Measurements from ENCODE around the gene HENMT1. TPM values are rescaled to one million over a fixed set of nuclear protein-coding genes. Genes with fewer than 3 reads are reported as not detected.

HENMT1 gene
- total and polyA plus RNA-seq, 3 experiments from 2014 or later, result 29.6 to 55.2 (median 31.3) TPM

- H3K27ac Mint-ChIP-seq, result peak overlapping the region; percentile 44 to 90 (median 81)
- Histone ChIP-seq H3K27me3 (ENCODE audit: insufficient read depth, low read length, poor library complexity, severe bottlenecking) (no peaks in the 10 kb centered on the region), H3K36me3 (ENCODE audit: insufficient read depth, low read length) (no peaks in the 10 kb centered on the region), H3K27ac (ENCODE audit: low read depth, low read length) (no peak overlapping the region), H3K9me3 (ENCODE audit: low read length) (no peaks in the 10 kb centered on the region), H3K4me3 (ENCODE audit: low read length) (no peak overlapping the region), H3K4me1 (ENCODE audit: insufficient read depth, low read length) (peaks cover 33% of the 10 kb centered on the region)
- H3K36me3 Mint-ChIP-seq, result peaks cover 0 to 28% (median 8%) of the 10 kb centered on the region in 3 donors
- CTCF ChIA-PET, result interaction anchor here (1.2 to 1.6 kb wide), 3 partner anchors 52 to 128 kb away, joined by 3 to 7 read pairs (median 6); partner anchors contain the start of gene PRPF38B
- H3K27me3 Mint-ChIP-seq, result no peaks in the 10 kb centered on the region
- POLR2A ChIA-PET, result interaction anchor here (1.1 kb wide), 1 partner anchor 52 kb away, joined by 5 read pairs; the partner anchor contains the start of gene PRPF38B
- no peaks in the 10 kb centered on the region for H3K9me3 Mint-ChIP-seq
- peaks cover 41 to 47% (median 45%) of the 10 kb centered on the region in 3 donors for H3K4me1 Mint-ChIP-seq
- DNase-seq, result peak in 4 of 5 donors; percentile 20 to 65 (median 32)
- H3K4me3 Mint-ChIP-seq, result peak overlapping the region; percentile 27 to 68 (median 44)
Measured at GRCh38 chr1:108639899-108640560, 20.9 kb downstream of the HENMT1 start.

DNA sequence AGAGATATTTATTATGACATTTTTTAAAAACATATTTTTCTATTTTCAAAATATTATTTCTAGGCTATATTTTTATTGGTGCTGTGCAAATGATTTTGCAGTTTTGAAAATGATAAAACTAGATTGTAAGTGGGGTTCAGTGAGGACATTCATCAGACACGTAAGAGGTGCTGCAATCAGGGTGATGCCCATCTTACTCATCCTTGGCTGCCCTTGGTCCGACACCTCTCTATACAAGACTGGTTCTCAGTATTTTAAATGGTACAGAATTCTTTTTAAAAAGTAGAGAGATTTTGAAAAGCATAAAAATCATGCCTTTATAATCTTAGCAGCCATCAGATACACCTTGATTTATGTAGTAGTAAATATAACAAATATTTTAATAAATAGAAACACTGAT is 24.0 kb downstream of the HENMT1 start:
- Histone ChIP-seq H3K27ac (ENCODE audit: low read depth, low read length) (no peak overlapping the region), H3K36me3 (ENCODE audit: insufficient read depth, low read length) (no peaks in the 10 kb centered on the region), H3K27me3 (ENCODE audit: insufficient read depth, low read length, poor library complexity, severe bottlenecking) (no peaks in the 10 kb centered on the region), H3K9me3 (ENCODE audit: low read length) (no peaks in the 10 kb centered on the region), H3K4me1 (ENCODE audit: insufficient read depth, low read length) (peaks cover 8% of the 10 kb centered on the region), H3K4me3 (ENCODE audit: low read length) (no peak overlapping the region)
- Mint-ChIP-seq H3K4me3 (no peak overlapping the region), H3K27ac (no peak overlapping the region), H3K9me3 (no peaks in the 10 kb centered on the region), H3K4me1 (peaks cover 16 to 18% (median 17%) of the 10 kb centered on the region in 3 donors), H3K27me3 (no peaks in the 10 kb centered on the region), H3K36me3 (peaks cover 0 to 52% (median 17%) of the 10 kb centered on the region in 3 donors)
- CTCF ChIA-PET, result no interaction called here
- DNase-seq, result no peak
- POLR2A ChIA-PET, result interaction anchor here (1.3 kb wide), 1 partner anchor 24 kb away, joined by 4 read pairs; the partner anchor contains the start of gene HENMT1

- Histone ChIP-seq H3K4me3 (ENCODE audit: low read length) (no peak overlapping the region), H3K27me3 (ENCODE audit: insufficient read depth, low read length, poor library complexity, severe bottlenecking) (no peaks in the 10 kb centered on the region), H3K27ac (ENCODE audit: low read depth, low read length) (no peak overlapping the region), H3K36me3 (ENCODE audit: insufficient read depth, low read length) (no peaks in the 10 kb centered on the region), H3K9me3 (ENCODE audit: low read length) (no peaks in the 10 kb centered on the region), H3K4me1 (ENCODE audit: insufficient read depth, low read length) (no peaks in the 10 kb centered on the region)
- DNase-seq, result no peak
- H3K4me3 Mint-ChIP-seq, result no peak overlapping the region
- no peaks in the 10 kb centered on the region for H3K9me3 Mint-ChIP-seq
- ChIA-PET CTCF (interaction anchor here (1.0 kb wide), 1 partner anchor 10 kb away, joined by 3 read pairs; no protein-coding TSS in a partner anchor), POLR2A (no interaction called here)
- peaks cover 3 to 4% (median 4%) of the 10 kb centered on the region in 3 donors for H3K4me1 Mint-ChIP-seq
- H3K27ac Mint-ChIP-seq, result peak overlapping the region in 1 of 8 donors; percentile 17
- no peaks in the 10 kb centered on the region for H3K27me3 Mint-ChIP-seq
- peaks cover 0 to 64% (median 19%) of the 10 kb centered on the region in 3 donors for H3K36me3 Mint-ChIP-seq
Measured at GRCh38 chr1:108634521-108634920, 26.4 kb downstream of the HENMT1 start.

- no peaks in the 10 kb centered on the region for H3K27me3 ChIP-seq (ENCODE audit: insufficient read depth, low read length, poor library complexity, severe bottlenecking)
- peaks cover 6% of the 10 kb centered on the region for H3K36me3 ChIP-seq (ENCODE audit: insufficient read depth, low read length)
- Mint-ChIP-seq H3K4me3 (no peak overlapping the region), H3K27me3 (no peaks in the 10 kb centered on the region), H3K9me3 (no peaks in the 10 kb centered on the region), H3K36me3 (peaks cover 3 to 62% (median 16%) of the 10 kb centered on the region in 3 donors), H3K4me1 (no peaks in the 10 kb centered on the region), H3K27ac (no peak overlapping the region)
- DNase-seq, result no peak
- H3K27ac ChIP-seq (ENCODE audit: low read depth, low read length), result no peak overlapping the region
- H3K9me3 ChIP-seq (ENCODE audit: low read length), result no peaks in the 10 kb centered on the region
- H3K4me1 ChIP-seq (ENCODE audit: insufficient read depth, low read length), result no peaks in the 10 kb centered on the region
- no peak overlapping the region for H3K4me3 ChIP-seq (ENCODE audit: low read length)
- ChIA-PET CTCF (interaction anchor here (1.4 to 2.0 kb wide), 3 partner anchors 15 to 68 kb away, joined by 4 to 5 read pairs (median 5); partner anchors contain the start of gene EEIG2), POLR2A (no interaction called here)
Measured at GRCh38 chr1:108628665-108629064, 32.2 kb downstream of the HENMT1 start.

DNA sequence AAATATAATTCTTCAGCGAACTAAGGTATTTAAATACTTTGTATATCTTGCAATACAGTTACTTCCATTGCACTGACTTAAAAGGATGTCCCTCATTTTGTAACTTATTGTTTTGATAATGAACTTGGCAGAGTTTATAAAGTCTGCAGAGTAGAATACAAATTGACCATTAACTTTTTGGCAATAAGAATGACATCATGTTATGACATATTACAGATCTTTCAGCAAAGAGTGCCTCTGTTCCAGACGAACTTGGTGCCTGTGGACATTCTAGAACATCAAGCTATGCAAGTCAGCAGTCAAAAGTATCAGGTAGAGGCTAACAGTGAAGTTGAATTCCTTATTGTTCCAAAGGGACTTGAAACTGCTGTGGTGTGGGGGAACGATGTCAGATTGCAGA is 32.9 kb downstream of the HENMT1 start:
- Histone ChIP-seq H3K9me3 (ENCODE audit: low read length) (no peaks in the 10 kb centered on the region), H3K4me1 (ENCODE audit: insufficient read depth, low read length) (no peaks in the 10 kb centered on the region), H3K27me3 (ENCODE audit: insufficient read depth, low read length, poor library complexity, severe bottlenecking) (no peaks in the 10 kb centered on the region), H3K36me3 (ENCODE audit: insufficient read depth, low read length) (peaks cover 6% of the 10 kb centered on the region), H3K4me3 (ENCODE audit: low read length) (no peak overlapping the region), H3K27ac (ENCODE audit: low read depth, low read length) (no peak overlapping the region)
- Mint-ChIP-seq H3K9me3 (no peaks in the 10 kb centered on the region), H3K27me3 (no peaks in the 10 kb centered on the region), H3K27ac (peak overlapping the region in 1 of 8 donors; percentile 13), H3K4me3 (no peak overlapping the region), H3K4me1 (no peaks in the 10 kb centered on the region), H3K36me3 (peaks cover 3 to 55% (median 13%) of the 10 kb centered on the region in 3 donors)
- POLR2A ChIA-PET, result no interaction called here
- CTCF ChIA-PET, result interaction anchor here (1.9 kb wide), 1 partner anchor 15 kb away, joined by 5 read pairs; no protein-coding TSS in a partner anchor
- DNase-seq, result no peak

DNA sequence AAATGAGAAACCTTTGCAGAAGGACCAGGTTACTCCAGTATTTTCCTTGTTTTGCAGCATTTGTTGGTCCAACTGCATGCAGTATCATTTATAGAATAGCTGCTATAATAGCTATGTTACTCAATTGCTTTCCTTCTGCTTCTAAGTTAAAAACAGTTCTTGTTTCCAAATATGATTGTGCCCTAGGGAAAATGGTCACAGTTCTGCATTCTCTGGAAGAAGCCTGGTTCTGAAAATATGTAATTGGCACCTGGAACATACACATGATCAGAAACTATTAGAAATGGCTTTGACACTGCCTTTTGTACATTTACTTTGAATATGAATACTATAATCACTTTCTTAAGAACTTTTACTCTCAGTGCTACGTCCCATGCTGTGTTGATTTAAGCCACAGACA is 33.6 kb downstream of the HENMT1 start:
- no peaks in the 10 kb centered on the region for H3K27me3 ChIP-seq (ENCODE audit: insufficient read depth, low read length, poor library complexity, severe bottlenecking)
- no peak overlapping the region for H3K4me3 ChIP-seq (ENCODE audit: low read length)
- H3K9me3 Mint-ChIP-seq, result no peaks in the 10 kb centered on the region
- H3K27me3 Mint-ChIP-seq, result no peaks in the 10 kb centered on the region
- no peak overlapping the region for H3K4me3 Mint-ChIP-seq
- H3K4me1 ChIP-seq (ENCODE audit: insufficient read depth, low read length), result no peaks in the 10 kb centered on the region
- peaks cover 6% of the 10 kb centered on the region for H3K36me3 ChIP-seq (ENCODE audit: insufficient read depth, low read length)
- POLR2A ChIA-PET, result no interaction called here
- H3K36me3 Mint-ChIP-seq, result peaks cover 3 to 52% (median 16%) of the 10 kb centered on the region in 3 donors
- H3K27ac ChIP-seq (ENCODE audit: low read depth, low read length), result no peak overlapping the region
- H3K4me1 Mint-ChIP-seq, result no peaks in the 10 kb centered on the region
- no peaks in the 10 kb centered on the region for H3K9me3 ChIP-seq (ENCODE audit: low read length)
- CTCF ChIA-PET, result interaction anchor here (1.9 kb wide), 1 partner anchor 16 kb away, joined by 5 read pairs; no protein-coding TSS in a partner anchor
- peak overlapping the region in 1 of 8 donors; percentile 9 for H3K27ac Mint-ChIP-seq
- DNase-seq, result no peak

DNA sequence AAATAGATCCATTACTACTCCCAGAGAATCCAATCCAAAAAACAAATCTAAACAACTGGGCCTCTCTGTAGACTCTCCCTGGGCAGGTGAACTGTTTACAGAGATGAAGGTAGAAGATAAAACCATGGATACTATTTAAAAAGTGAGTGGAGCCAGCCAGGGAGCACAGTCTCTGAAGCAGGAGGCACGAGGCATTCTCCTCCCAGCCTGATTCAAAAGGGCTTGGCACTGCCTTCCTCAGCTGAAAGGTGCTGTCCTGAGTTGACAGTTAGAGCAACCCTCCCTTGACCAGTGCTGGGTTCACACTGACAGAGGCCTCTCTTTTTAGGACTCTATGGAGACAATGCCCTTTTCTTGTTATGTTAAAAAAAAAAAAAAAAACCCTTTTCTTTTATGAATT is 36.8 kb downstream of the HENMT1 start:
- no peaks in the 10 kb centered on the region for H3K4me1 Mint-ChIP-seq
- peaks cover 5% of the 10 kb centered on the region for H3K36me3 ChIP-seq (ENCODE audit: insufficient read depth, low read length)
- CTCF ChIA-PET, result interaction anchor here (1.2 kb wide), 1 partner anchor 19 kb away, joined by 3 read pairs; no protein-coding TSS in a partner anchor
- no peak overlapping the region for H3K27ac ChIP-seq (ENCODE audit: low read depth, low read length)
- no peaks in the 10 kb centered on the region for H3K9me3 ChIP-seq (ENCODE audit: low read length)
- H3K4me3 Mint-ChIP-seq, result no peak overlapping the region
- no peaks in the 10 kb centered on the region for H3K4me1 ChIP-seq (ENCODE audit: insufficient read depth, low read length)
- H3K9me3 Mint-ChIP-seq, result no peaks in the 10 kb centered on the region
- H3K27me3 Mint-ChIP-seq, result no peaks in the 10 kb centered on the region
- DNase-seq, result no peak
- POLR2A ChIA-PET, result no interaction called here
- no peaks in the 10 kb centered on the region for H3K27me3 ChIP-seq (ENCODE audit: insufficient read depth, low read length, poor library complexity, severe bottlenecking)
- peak overlapping the region in 2 of 8 donors; percentile 72 for H3K27ac Mint-ChIP-seq
- H3K4me3 ChIP-seq (ENCODE audit: low read length), result no peak overlapping the region
- peaks cover 3 to 46% (median 12%) of the 10 kb centered on the region in 3 donors for H3K36me3 Mint-ChIP-seq

- H3K36me3 Mint-ChIP-seq, result peaks cover 0 to 18% (median 3%) of the 10 kb centered on the region in 3 donors
- DNase-seq, result no peak
- H3K4me1 Mint-ChIP-seq, result no peaks in the 10 kb centered on the region
- H3K4me1 ChIP-seq (ENCODE audit: insufficient read depth, low read length), result no peaks in the 10 kb centered on the region
- ChIA-PET CTCF (interaction anchor here (1.1 kb wide), 1 partner anchor 26 kb away, joined by 3 read pairs; no protein-coding TSS in a partner anchor), POLR2A (no interaction called here)
- H3K4me3 ChIP-seq (ENCODE audit: low read length), result no peak overlapping the region
- no peak overlapping the region for H3K27ac ChIP-seq (ENCODE audit: low read depth, low read length)
- H3K36me3 ChIP-seq (ENCODE audit: insufficient read depth, low read length), result no peaks in the 10 kb centered on the region
- H3K27me3 ChIP-seq (ENCODE audit: insufficient read depth, low read length, poor library complexity, severe bottlenecking), result no peaks in the 10 kb centered on the region
- no peak overlapping the region for H3K4me3 Mint-ChIP-seq
- H3K27ac Mint-ChIP-seq, result no peak overlapping the region
- H3K27me3 Mint-ChIP-seq, result no peaks in the 10 kb centered on the region
- H3K9me3 Mint-ChIP-seq, result no peaks in the 10 kb centered on the region
- no peaks in the 10 kb centered on the region for H3K9me3 ChIP-seq (ENCODE audit: low read length)
Measured at GRCh38 chr1:108617724-108618056, 43.2 kb downstream of the HENMT1 start.
